ENCODE results near the gene HILPDA.
A peak's percentile ranks its signal among the peaks of the same experiment; 100 is the strongest.
"Not testable (repeated sequence)": the region's sequence is repeated elsewhere in the genome, so short reads cannot be mapped to it uniquely, and the experiment has no call there.

The HILPDA gene

DNA sequence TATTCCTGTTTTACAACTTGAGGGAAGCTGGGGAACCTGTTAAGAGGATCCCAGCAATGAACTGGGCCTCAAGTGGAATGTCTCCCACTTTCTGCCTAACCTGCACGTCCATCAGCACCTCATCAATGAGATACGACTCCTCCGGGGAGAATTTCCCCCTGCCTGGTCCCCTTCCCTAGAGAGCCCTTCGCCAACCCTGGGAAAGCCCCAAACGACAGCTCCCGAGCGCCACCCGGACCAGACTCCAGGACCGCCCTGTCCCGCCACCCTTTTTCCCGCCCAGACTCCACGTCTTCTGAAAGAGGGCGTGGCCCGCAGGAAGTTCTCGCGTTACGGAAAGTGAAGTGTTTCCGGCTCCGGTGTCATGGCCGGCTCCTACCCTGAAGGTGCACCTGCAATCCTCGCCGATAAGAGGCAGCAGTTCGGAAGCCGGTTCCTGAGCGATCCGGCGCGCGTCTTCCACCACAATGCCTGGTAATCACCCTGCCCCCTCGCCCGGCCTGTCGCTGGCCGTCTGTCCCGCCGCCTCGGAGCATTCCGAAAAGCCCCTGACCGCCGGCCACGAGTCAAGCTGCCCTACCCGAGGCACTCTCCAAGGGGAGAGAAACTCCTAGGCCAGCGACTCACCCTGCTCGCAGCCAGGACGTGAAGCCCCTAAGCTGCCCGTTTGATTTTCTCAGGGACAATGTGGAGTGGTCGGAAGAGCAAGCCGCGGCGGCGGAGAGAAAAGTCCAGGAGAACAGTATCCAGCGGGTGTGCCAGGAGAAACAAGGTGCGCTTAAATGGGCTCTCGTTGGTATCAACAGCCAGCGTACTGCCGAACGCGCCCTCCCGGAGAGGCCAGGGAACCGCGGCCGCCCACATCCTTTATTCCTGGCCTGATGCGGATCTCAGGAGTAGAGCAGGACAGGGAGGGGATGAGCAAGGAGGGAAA lies 21.0 kb downstream of the HILPDA start, which contains the start of gene METTL2B:
Gene METTL2B (plus strand): TSS at position 347 of the 934 bp plus-strand sequence. CDS start 18 bp downstream, at position 365.
- peak; percentile 92 for TF ChIP-seq POLR2AphosphoS5 (IDR thresholded peaks at IDR 0.05; ENCODE audit: borderline replicate concordance, low read depth, low read length)
- peak within 1 kb of the TSS; percentile 89 for H3K27ac ChIP-seq
- peak within 1 kb of the TSS; percentile 76 for H3K4me3 ChIP-seq
- H3K9ac ChIP-seq (ENCODE audit: insufficient read length), result peak within 1 kb of the TSS; percentile 94
- H3K9me3 ChIP-seq (ENCODE audit: low read depth, low read length), result not testable (repeated sequence)
- peak; percentile 75 for DNase-seq (ENCODE audit: low read depth, low spot score)
- peaks cover 15% of the 10 kb centered on the region; the same call in 1 of the 2 replicates for H3K36me3 ChIP-seq (ENCODE audit: insufficient read depth, low read length)

GRCh38 chr7:128477336-128477690 lies 21.6 kb downstream of the HILPDA start:
- DNase-seq (ENCODE audit: low read depth, low spot score); H3K27ac ChIP-seq; H3K9me3 ChIP-seq (ENCODE audit: low read depth, low read length): not testable (repeated sequence)
- Histone ChIP-seq H3K36me3 (ENCODE audit: insufficient read depth, low read length) (peaks cover 15% of the 10 kb centered on the region; the same call in 1 of the 2 replicates), H3K9ac (ENCODE audit: insufficient read length) (peak overlapping the region; percentile 94), H3K4me3 (peak overlapping the region; percentile 76)

DNA sequence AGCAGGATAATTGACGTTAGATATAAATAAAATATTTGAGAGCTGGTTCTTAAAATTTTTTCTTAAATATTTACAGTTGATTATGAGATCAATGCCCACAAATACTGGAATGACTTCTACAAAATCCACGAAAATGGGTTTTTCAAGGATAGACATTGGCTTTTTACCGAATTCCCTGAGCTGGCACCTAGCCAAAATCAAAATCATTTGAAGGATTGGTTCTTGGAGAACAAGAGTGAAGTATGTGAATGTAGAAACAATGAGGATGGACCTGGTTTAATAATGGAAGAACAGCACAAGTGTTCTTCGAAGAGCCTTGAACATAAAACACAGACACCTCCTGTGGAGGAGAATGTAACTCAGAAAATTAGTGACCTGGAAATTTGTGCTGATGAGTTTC lies 23.4 kb downstream of the HILPDA start:
- H3K9me3 ChIP-seq (ENCODE audit: low read depth, low read length); H3K9ac ChIP-seq (ENCODE audit: insufficient read length); DNase-seq (ENCODE audit: low read depth, low spot score); H3K4me3 ChIP-seq; H3K27ac ChIP-seq: not testable (repeated sequence)
- peaks cover 15% of the 10 kb centered on the region; the same call in 1 of the 2 replicates for H3K36me3 ChIP-seq (ENCODE audit: insufficient read depth, low read length)

DNA sequence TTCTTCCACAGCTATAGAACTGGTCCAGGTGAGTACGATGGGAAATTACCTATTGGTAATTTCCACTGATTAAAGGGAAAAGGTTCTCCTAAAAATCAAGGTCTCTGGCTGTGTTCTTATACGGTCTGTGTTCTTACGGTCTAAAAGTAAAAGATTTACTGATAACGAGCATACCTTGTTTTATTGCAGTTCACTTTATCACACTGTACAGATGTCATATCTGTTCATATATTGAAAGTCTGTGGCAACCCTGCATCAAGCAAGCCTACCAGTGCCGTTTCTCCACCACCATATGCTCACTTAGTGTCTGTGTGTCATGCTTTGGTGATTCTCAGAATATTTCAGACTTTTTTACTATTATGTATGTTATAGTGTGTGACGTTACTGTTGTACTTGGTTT lies 32.5 kb downstream of the HILPDA start:
- H3K9ac ChIP-seq (ENCODE audit: insufficient read length); H3K27ac ChIP-seq; DNase-seq (ENCODE audit: low read depth, low spot score); H3K36me3 ChIP-seq (ENCODE audit: insufficient read depth, low read length); H3K9me3 ChIP-seq (ENCODE audit: low read depth, low read length); H3K4me3 ChIP-seq: not testable (repeated sequence)

DNA sequence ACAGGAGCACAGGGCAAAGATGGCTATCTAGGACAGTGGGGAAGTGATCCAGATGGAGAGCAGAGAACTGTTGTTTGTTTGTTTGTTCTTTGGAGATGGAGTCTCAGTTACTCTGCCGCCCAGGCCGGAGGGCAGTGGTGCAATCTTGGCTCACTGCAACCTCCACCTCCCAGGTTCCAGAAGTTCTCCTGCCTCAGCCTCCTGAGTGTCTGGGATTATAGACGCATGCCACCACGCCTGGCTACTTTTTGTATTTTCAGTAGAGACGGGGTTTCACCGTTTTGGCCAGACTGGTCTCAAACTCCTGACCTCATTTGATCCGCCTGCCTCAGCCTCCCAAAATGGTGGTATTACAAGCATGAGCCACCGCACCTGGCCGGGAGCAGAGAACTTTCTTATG lies 41.7 kb downstream of the HILPDA start:
- no peak overlapping the region for H3K4me3 ChIP-seq
- H3K36me3 ChIP-seq (ENCODE audit: insufficient read depth, low read length), result peaks cover 15% of the 10 kb centered on the region; the same call in 1 of the 2 replicates
- DNase-seq (ENCODE audit: low read depth, low spot score), result no peak
- no peaks in the 10 kb centered on the region for H3K9me3 ChIP-seq (ENCODE audit: low read depth, low read length)
- no peak overlapping the region for H3K27ac ChIP-seq
- H3K9ac ChIP-seq (ENCODE audit: insufficient read length), result no peak overlapping the region
- TF ChIP-seq POLR2AphosphoS5 (IDR thresholded peaks at IDR 0.05; ENCODE audit: borderline replicate concordance, low read depth, low read length) (no peak), EZH2 (IDR thresholded peaks at IDR 0.05) (no peak), FOXP2 (optimal IDR thresholded peaks at IDR 0.05; ENCODE audit: control extremely low read depth, extremely low read length, insufficient read depth) (no peak)

DNA sequence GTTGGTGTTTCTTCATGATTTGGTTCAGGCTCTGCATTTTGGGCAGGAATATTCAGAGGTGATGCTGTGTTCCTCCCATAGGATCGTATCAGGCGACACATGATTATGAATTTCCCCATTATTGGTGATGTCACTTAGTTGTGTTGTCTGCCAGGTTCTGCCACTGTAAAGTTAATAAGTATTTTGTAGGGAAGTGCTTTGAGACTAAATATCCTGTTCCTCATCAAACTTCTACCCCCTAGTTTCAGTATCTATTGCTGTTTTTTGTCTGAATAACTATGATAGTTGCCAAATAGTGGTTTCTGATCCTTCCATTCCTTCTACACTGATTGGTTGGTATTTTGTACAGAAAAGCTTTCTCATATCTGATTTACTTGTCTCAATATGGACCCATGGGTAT lies 49.7 kb downstream of the HILPDA start:
- H3K36me3 ChIP-seq (ENCODE audit: insufficient read depth, low read length); H3K4me3 ChIP-seq; DNase-seq (ENCODE audit: low read depth, low spot score); H3K9me3 ChIP-seq (ENCODE audit: low read depth, low read length); H3K9ac ChIP-seq (ENCODE audit: insufficient read length); H3K27ac ChIP-seq: not testable (repeated sequence)

DNA sequence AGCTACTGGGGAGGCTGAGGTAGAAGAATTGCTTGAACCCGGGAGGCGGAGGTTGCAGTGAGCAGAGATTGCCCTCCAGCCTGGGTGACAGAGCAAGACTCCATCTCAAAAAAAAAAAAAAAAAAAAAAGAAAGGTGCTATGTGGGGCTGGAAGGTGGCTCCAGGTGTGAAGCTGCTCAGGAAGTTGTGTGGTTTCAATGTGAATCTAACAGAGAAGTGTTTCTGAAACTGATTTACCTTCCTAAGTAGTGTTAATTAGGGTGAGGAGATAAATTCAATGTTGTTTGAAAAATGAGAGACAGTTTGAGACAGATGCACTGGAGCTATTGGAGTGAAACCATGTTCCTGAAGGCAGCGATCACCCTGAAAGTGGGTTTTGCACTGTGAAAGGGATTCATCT lies 51.1 kb downstream of the HILPDA start:
- DNase-seq (ENCODE audit: low read depth, low spot score); H3K9ac ChIP-seq (ENCODE audit: insufficient read length); H3K27ac ChIP-seq; H3K36me3 ChIP-seq (ENCODE audit: insufficient read depth, low read length); H3K4me3 ChIP-seq; H3K9me3 ChIP-seq (ENCODE audit: low read depth, low read length): not testable (repeated sequence)

DNA sequence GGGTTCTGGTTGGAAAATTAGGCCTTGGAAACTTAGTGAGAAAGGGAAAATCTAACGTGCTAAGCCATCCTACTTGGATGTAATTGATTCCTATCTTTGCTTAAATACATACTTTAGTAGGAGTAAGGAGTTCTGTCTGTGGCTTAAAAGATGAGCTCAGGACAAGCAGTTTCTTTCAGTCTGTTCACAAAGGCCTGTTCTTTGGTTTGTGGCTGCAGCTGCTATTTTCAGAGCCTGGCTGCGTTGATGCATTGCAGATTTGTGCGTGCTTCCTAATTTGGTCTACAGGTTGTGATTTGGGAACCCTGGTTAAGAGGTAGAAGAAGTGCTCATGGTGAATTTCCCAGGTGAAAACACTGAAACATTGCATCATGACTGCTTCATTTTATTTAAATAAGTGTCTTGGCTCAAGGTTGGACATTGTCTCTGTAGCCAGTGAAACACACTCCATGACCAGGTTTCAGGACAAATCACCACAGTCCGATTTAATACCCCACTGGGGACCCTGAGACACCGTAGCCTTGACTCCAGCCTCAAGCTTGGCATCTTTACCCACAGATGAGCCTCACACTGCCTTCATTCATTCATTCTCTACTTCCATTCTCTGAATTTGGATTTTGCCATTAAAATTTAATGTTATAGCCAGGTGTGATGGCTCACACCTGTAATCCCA lies 51.8 kb downstream of the HILPDA start:
- not testable (repeated sequence) for DNase-seq (ENCODE audit: low read depth, low spot score); H3K4me3 ChIP-seq; H3K9ac ChIP-seq (ENCODE audit: insufficient read length); H3K9me3 ChIP-seq (ENCODE audit: low read depth, low read length); H3K36me3 ChIP-seq (ENCODE audit: insufficient read depth, low read length); H3K27ac ChIP-seq
